HCT116 (cell line): ENCODE data around the gene DPF1. TPM values are rescaled to one million over a fixed set of nuclear protein-coding genes. Genes with fewer than 3 reads are reported as not detected.

Experiments
- ATAC-seq: fragments of 200-7000 bp; cut with Tn5 transposase; 2 replicates; pipeline ENCODE4 v1.9.1; 2020; ENCODE audit warnings: mild to moderate bottlenecking, moderate library complexity
- BruUV-seq: library from RNA; stranded (reverse); fragments of 400-500 nt; replicated peaks from 2 replicates; lab custom pipeline; 2021; lab: Mats Ljungman, UMichigan
- CTCF ChIA-PET: fragments of 300-600 bp; sonication (Branson Sonifier 250); formaldehyde crosslinking; loops from one replicate; lab custom pipeline; 2021; ENCODE audit warnings: antibody characterized with exemption; lab: Charles Lee
- POLR2A ChIA-PET: fragments of 300-600, 350-600 bp; sonication (Branson Sonifier 250); formaldehyde crosslinking; loops from one replicate; lab custom pipeline; 2021; ENCODE audit warnings: antibody characterized with exemption; lab: Charles Lee
- RAD21 ChIA-PET, 2 experiments: fragments of 300-600 bp; sonication (Branson Sonifier 250); formaldehyde crosslinking; loops; one replicate each; lab custom pipeline; 2023; ENCODE audit warnings: low total read pairs in 2 of 2; ENCODE audit not compliant: uncharacterized antibody in 2 of 2, unreplicated experiment in 2 of 2, low non-redundant PET in 1 of 2; lab: Charles Lee
- DNase-seq: peaks from one replicate; pipeline ENCODE4 v3.0.0-alpha.2; 2010; ENCODE audit warnings: low read depth, low spot score
- H2AFZ ChIP-seq: fragments of 200-600 bp; shearing (Covaris generic), sonication (generic); 2 replicates; pipeline ENCODE4 v1.6.1; 2017; ENCODE audit warnings: low read depth, mixed run types, mixed read lengths, antibody characterized with exemption, low read length; ENCODE audit not compliant: poor library complexity, severe bottlenecking
- H3K27ac ChIP-seq: 2 replicates; pipeline ENCODE4 v1.5.1; 2012; ENCODE audit warnings: low read depth, low read length
- H3K27me3 ChIP-seq: fragments of 200-600 bp; sonication (generic); 2 replicates; pipeline ENCODE4 v1.6.1; 2016; ENCODE audit warnings: mixed run types, low read length, mixed read lengths; ENCODE audit not compliant: insufficient read depth
- H3K36me3 ChIP-seq, 2 experiments: fragments of 200-500 bp in 1 of 2; fragments of 200-600 bp in 1 of 2; sonication (Bioruptor generic) in 1 of 2; sonication (generic) in 1 of 2; 2 replicates each; pipeline versions ENCODE4 v1.5.1 to v1.6.1; 2014 to 2016; ENCODE audit warnings: low read length in 2 of 2, inconsistent platforms in 1 of 2, mixed read lengths in 1 of 2, mixed run types in 1 of 2; ENCODE audit not compliant: insufficient read depth in 2 of 2, control insufficient read depth in 1 of 2
- H3K4me1 ChIP-seq, 2 experiments: fragments of 200-600 bp in 1 of 2; sonication (generic) in 1 of 2; 2 replicates each; pipeline versions ENCODE4 v1.5.1 to v1.6.1; 2012 to 2017; ENCODE audit warnings: low read length in 2 of 2, inconsistent platforms in 1 of 2, mild to moderate bottlenecking in 1 of 2, mixed read lengths in 1 of 2, mixed run types in 1 of 2, moderate library complexity in 1 of 2; ENCODE audit not compliant: insufficient read depth in 2 of 2, control insufficient read depth in 1 of 2
- H3K4me2 ChIP-seq: fragments of 200-600 bp; sonication (generic); 2 replicates; pipeline ENCODE4 v1.6.1; 2017; ENCODE audit warnings: mixed run types, low read length, mixed read lengths
- H3K4me3 ChIP-seq, 2 experiments: fragments of 200-600 bp in 1 of 2; sonication (generic) in 1 of 2; replicated peaks in 1 of 2; 2 replicates each; pipeline ENCODE4 v1.5.1; 2011 to 2016; ENCODE audit warnings: low read length in 2 of 2, control low read depth in 1 of 2, low read depth in 1 of 2, mild to moderate bottlenecking in 1 of 2, mixed read lengths in 1 of 2, mixed run types in 1 of 2
- H3K79me2 ChIP-seq: fragments of 200-600 bp; sonication (generic); 2 replicates; pipeline ENCODE4 v1.6.1; 2017; ENCODE audit warnings: mild to moderate bottlenecking, mixed run types, low read length, moderate library complexity, mixed read lengths; ENCODE audit not compliant: insufficient read depth
- H3K9ac ChIP-seq: fragments of 200-600 bp; sonication (generic); 2 replicates; pipeline ENCODE4 v1.6.1; 2016; ENCODE audit warnings: low read length, mixed read lengths
- H3K9me2 ChIP-seq: fragments of 200-600 bp; sonication (generic), shearing (Covaris generic); 2 replicates; pipeline ENCODE4 v1.6.1; 2017; ENCODE audit warnings: mixed run types, mild to moderate bottlenecking, moderate library complexity; ENCODE audit not compliant: insufficient read depth
- H3K9me3 ChIP-seq, 2 experiments: fragments of 200-500 bp in 1 of 2; fragments of 200-600 bp in 1 of 2; sonication (Bioruptor generic) in 1 of 2; sonication (generic) in 1 of 2; 2 replicates each; pipeline ENCODE4 v1.6.1; 2014 to 2017; ENCODE audit warnings: low read length in 2 of 2, mixed read lengths in 2 of 2, inconsistent platforms in 1 of 2, low read depth in 1 of 2, mild to moderate bottlenecking in 1 of 2, mixed run types in 1 of 2, moderate library complexity in 1 of 2; ENCODE audit not compliant: control insufficient read depth in 1 of 2, insufficient read depth in 1 of 2
- H4K20me1 ChIP-seq: fragments of 200-600 bp; sonication (generic), shearing (Covaris generic); 2 replicates; pipeline ENCODE4 v1.6.1; 2017; ENCODE audit warnings: mixed run types, mild to moderate bottlenecking, moderate library complexity; ENCODE audit not compliant: insufficient read depth
- ELF1 ChIP-seq: IDR thresholded peaks from 2 replicates; pipeline ENCODE4 v1.6.1; 2012; ENCODE audit warnings: low read depth, borderline replicate concordance
- EZH2 ChIP-seq: fragments of 200-600 bp; sonication (generic); IDR thresholded peaks from 2 replicates; pipeline ENCODE4 v1.6.1; 2017; ENCODE audit warnings: antibody characterized with exemption, mixed run types
- EZH2phosphoT487 ChIP-seq: fragments of 200-600 bp; IDR thresholded peaks from 2 replicates; pipeline ENCODE4 v1.6.1; 2018; ENCODE audit warnings: antibody characterized with exemption, borderline replicate concordance
- JUND ChIP-seq: IDR thresholded peaks from 2 replicates; pipeline ENCODE4 v1.6.1; 2012
- RAD21 ChIP-seq: IDR thresholded peaks from 2 replicates; pipeline ENCODE4 v1.6.1; 2012; ENCODE audit warnings: low read depth, mild to moderate bottlenecking
- SRF ChIP-seq: IDR thresholded peaks from 2 replicates; pipeline ENCODE4 v1.6.1; 2012; ENCODE audit warnings: low read depth
- ZNF274 ChIP-seq: fragments of 200-500 bp; sonication (Bioruptor generic); IDR thresholded peaks from 2 replicates; pipeline ENCODE4 v1.6.1; 2014; ENCODE audit warnings: mild to moderate bottlenecking, low read depth, low read length, inconsistent platforms
- intact Hi-C: fragments of 100-400 bp; cut with micrococcal nuclease; formaldehyde crosslinking; loops from 2 replicates; pipeline ENCODE4 v1.10.0; 2022
- total RNA-seq: library from RNA; stranded (reverse); gene quantifications from one replicate; pipeline ENCODE4 v1.2.1, GENCODE V29; 2021; ENCODE audit not compliant: unreplicated experiment
- TF ChIP-seq, protein P1 (sequence below), 3 experiments: fragments of 200-600 bp in 1 of 3; sonication (generic) in 1 of 3; IDR thresholded peaks in 2 of 3; conservative IDR thresholded peaks in 1 of 3; 2 replicates each; pipeline ENCODE4 v1.5.1; 2012 to 2017; ENCODE audit warnings: low read depth in 2 of 3, low read length in 2 of 3, antibody characterized with exemption in 1 of 3, borderline replicate concordance in 1 of 3, control low read depth in 1 of 3, mild to moderate bottlenecking in 1 of 3, mixed read lengths in 1 of 3, mixed run types in 1 of 3, moderate library complexity in 1 of 3; ENCODE audit not compliant: insufficient read depth in 1 of 3
- TF ChIP-seq, protein P2 (sequence below): IDR thresholded peaks from 2 replicates; pipeline ENCODE4 v1.6.1; 2011; ENCODE audit warnings: mild to moderate bottlenecking, low read length, moderate library complexity; ENCODE audit not compliant: insufficient replicate concordance; ENCODE audit errors: extremely low read depth

Gene DPF1
- total RNA-seq, 1 experiment from 2014 or later, result 9.7 TPM

DNA sequence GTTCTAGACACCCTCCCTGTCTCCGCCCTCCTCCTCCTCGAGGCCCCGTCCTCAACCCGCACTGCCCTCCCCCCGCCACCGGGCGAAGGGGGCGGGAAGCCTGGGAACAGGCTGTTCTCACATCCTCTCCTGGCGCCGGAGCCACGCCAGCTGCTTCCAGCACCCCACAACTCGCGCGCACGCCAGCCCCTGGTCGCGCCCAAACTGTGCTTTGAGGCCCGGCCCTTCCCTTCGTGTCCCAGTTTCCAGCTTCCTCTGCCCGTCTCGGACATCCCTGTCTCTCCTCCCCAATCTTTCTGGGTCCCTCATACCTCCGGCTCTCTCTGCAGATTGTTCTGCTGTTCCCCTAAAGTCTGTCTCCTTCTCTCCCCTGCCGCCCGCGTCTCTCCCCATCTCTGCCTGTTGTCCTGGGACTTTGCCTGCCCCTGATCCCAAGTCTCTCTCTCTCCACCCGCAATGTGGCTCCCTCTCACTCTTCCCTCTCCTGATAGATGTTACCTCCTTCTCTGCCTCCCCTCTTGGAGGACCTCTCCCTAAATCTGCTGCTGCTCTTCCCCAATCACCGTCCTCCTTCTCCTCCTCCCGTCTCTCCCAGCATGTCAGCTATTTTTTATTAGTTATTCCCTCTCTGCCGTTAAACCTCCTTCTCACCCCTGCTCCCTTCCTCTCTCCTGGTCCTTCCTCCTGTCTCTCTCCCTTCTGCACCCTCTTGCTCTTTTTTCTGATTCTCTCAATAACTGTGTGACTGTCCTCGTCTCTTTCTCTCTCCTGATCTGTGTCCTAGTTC lies 14.2 kb downstream of the DPF1 start:
- TF ChIP-seq ELF1, result no peak
- no peak for TF ChIP-seq EZH2phosphoT487
- TF ChIP-seq, protein P1, sequence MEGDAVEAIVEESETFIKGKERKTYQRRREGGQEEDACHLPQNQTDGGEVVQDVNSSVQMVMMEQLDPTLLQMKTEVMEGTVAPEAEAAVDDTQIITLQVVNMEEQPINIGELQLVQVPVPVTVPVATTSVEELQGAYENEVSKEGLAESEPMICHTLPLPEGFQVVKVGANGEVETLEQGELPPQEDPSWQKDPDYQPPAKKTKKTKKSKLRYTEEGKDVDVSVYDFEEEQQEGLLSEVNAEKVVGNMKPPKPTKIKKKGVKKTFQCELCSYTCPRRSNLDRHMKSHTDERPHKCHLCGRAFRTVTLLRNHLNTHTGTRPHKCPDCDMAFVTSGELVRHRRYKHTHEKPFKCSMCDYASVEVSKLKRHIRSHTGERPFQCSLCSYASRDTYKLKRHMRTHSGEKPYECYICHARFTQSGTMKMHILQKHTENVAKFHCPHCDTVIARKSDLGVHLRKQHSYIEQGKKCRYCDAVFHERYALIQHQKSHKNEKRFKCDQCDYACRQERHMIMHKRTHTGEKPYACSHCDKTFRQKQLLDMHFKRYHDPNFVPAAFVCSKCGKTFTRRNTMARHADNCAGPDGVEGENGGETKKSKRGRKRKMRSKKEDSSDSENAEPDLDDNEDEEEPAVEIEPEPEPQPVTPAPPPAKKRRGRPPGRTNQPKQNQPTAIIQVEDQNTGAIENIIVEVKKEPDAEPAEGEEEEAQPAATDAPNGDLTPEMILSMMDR (IDR thresholded peaks at IDR 0.05 in 2 of 3, conservative IDR thresholded peaks at IDR 0.05 in 1 of 3; ENCODE audit: borderline replicate concordance in 1 of 3, insufficient read depth in 1 of 3, low read depth in 2 of 3, low read length in 2 of 3), result 0 out of 6 replicates have a peak, but pooled peaks of 1 of the 3 experiments have one; percentile 10
- TF ChIP-seq, all 23 proteins: peak for 1
- H3K9ac ChIP-seq, result no peak overlapping the region
- no peaks in the 10 kb centered on the region for H3K79me2 ChIP-seq
- ATAC-seq (peak; percentile 57), DNase-seq (no peak)
- RAD21 ChIA-PET, result no interaction called here
- no peak overlapping the region for H3K27ac ChIP-seq
- BruUV-seq, result no TSS peak
- no peaks in the 10 kb centered on the region for H3K27me3 ChIP-seq
- no peak overlapping the region for H3K4me3 ChIP-seq
- CTCF ChIA-PET, result no interaction called here
- no peak overlapping the region for H3K4me2 ChIP-seq
- H3K9me3 ChIP-seq, result no peaks in the 10 kb centered on the region
- intact Hi-C loops, result no loop called here
- H4K20me1 ChIP-seq, result no peaks in the 10 kb centered on the region
- H3K4me1 ChIP-seq, result peaks cover 0 to 7% of the 10 kb centered on the region in 2 experiments; a peak in 1 of 4 replicates
- no peaks in the 10 kb centered on the region for H3K9me2 ChIP-seq
- POLR2A ChIA-PET, result no interaction called here
- no peaks in the 10 kb centered on the region for H3K36me3 ChIP-seq
- H2AFZ ChIP-seq, result no peak overlapping the region

DNA sequence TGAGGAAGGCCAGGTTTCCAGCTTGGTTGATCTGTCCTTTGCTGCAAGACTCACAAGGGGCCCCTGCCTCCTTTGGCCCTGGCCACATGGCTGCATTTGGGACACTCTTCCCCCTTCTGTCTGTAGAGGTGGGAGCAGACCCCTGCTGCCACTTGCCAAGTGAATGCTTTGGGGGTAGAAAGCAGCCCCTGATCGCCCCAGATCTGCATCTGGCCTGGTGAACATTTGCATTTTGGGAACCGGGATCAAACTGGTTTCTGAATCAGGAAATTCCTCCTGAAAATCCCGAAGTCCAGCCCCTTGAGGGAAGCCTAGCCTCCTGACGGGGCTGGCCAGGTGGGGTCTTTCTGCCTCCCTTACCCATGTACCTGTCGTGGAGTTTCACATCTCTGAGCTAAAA lies 14.9 kb downstream of the DPF1 start:
- CTCF ChIA-PET, result no interaction called here
- intact Hi-C loops, result no loop called here
- H3K9ac ChIP-seq, result no peak overlapping the region
- H3K27ac ChIP-seq, result no peak overlapping the region
- BruUV-seq, result no TSS peak
- no peaks in the 10 kb centered on the region for H3K9me3 ChIP-seq
- H3K9me2 ChIP-seq, result no peaks in the 10 kb centered on the region
- no peaks in the 10 kb centered on the region for H3K79me2 ChIP-seq
- no peak overlapping the region for H3K4me3 ChIP-seq
- no peak overlapping the region for H2AFZ ChIP-seq
- peaks cover 0 to 7% of the 10 kb centered on the region in 2 experiments; a peak in 1 of 4 replicates for H3K4me1 ChIP-seq
- H3K36me3 ChIP-seq, result no peaks in the 10 kb centered on the region
- DNase-seq (no peak), ATAC-seq (no peak)
- H3K4me2 ChIP-seq, result no peak overlapping the region
- RAD21 ChIA-PET, result no interaction called here
- POLR2A ChIA-PET, result no interaction called here
- no peaks in the 10 kb centered on the region for H3K27me3 ChIP-seq
- H4K20me1 ChIP-seq, result no peaks in the 10 kb centered on the region
- TF ChIP-seq SRF (no peak), EZH2 (no peak), JUND (no peak), EZH2phosphoT487 (no peak), RAD21 (no peak), ELF1 (no peak), ZNF274 (no peak)
- TF ChIP-seq, protein P1 (IDR thresholded peaks at IDR 0.05 in 2 of 3, conservative IDR thresholded peaks at IDR 0.05 in 1 of 3; ENCODE audit: borderline replicate concordance in 1 of 3, insufficient read depth in 1 of 3, low read depth in 2 of 3, low read length in 2 of 3), result no peak
- TF ChIP-seq, protein P2, sequence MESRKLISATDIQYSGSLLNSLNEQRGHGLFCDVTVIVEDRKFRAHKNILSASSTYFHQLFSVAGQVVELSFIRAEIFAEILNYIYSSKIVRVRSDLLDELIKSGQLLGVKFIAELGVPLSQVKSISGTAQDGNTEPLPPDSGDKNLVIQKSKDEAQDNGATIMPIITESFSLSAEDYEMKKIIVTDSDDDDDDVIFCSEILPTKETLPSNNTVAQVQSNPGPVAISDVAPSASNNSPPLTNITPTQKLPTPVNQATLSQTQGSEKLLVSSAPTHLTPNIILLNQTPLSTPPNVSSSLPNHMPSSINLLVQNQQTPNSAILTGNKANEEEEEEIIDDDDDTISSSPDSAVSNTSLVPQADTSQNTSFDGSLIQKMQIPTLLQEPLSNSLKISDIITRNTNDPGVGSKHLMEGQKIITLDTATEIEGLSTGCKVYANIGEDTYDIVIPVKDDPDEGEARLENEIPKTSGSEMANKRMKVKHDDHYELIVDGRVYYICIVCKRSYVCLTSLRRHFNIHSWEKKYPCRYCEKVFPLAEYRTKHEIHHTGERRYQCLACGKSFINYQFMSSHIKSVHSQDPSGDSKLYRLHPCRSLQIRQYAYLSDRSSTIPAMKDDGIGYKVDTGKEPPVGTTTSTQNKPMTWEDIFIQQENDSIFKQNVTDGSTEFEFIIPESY, result no peak
